ENCODE data around the gene C20orf173.

DNA sequence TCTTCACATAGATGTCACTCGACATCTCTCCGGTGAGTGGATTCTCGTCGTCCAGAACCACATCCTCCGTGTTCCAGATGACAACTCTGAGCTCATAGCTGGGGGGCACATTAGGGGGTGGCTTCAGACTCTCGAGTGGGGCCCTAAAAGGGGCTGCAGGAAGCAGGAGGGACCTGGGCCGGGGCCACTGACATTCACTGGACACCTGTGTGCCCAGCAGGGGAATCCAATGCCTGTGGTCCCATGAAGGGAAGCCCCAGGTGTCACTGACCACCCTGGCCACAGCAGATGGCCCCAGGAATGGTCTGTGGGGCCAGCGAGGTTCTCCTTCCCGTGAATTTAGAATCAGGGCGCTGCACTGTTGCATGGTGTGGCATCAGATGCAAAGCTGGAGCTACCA, 31.1 kb upstream of the C20orf173 start:
- TF ChIP-seq POLR2A (IDR thresholded peaks at IDR 0.05), result no peak
- TF ChIP-seq, protein P1, sequence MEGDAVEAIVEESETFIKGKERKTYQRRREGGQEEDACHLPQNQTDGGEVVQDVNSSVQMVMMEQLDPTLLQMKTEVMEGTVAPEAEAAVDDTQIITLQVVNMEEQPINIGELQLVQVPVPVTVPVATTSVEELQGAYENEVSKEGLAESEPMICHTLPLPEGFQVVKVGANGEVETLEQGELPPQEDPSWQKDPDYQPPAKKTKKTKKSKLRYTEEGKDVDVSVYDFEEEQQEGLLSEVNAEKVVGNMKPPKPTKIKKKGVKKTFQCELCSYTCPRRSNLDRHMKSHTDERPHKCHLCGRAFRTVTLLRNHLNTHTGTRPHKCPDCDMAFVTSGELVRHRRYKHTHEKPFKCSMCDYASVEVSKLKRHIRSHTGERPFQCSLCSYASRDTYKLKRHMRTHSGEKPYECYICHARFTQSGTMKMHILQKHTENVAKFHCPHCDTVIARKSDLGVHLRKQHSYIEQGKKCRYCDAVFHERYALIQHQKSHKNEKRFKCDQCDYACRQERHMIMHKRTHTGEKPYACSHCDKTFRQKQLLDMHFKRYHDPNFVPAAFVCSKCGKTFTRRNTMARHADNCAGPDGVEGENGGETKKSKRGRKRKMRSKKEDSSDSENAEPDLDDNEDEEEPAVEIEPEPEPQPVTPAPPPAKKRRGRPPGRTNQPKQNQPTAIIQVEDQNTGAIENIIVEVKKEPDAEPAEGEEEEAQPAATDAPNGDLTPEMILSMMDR (IDR thresholded peaks at IDR 0.05 in 8 of 11, conservative IDR thresholded peaks at IDR 0.05 in 3 of 11), result no peak
- no peak for TF ChIP-seq POLR2AphosphoS5 (IDR thresholded peaks at IDR 0.05)

Measured in spleen (tissue), 7 donors.